CD4-positive, alpha-beta T cell treated with Interferon alpha-2 for 1 hour (primary cell): Measurements from ENCODE around the gene TRIM46.
A peak's percentile ranks its signal among the peaks of the same experiment; 100 is the strongest.

Source experiments
- DNase-seq, 2 donors: peaks; one replicate each; pipeline ENCODE4 v3.0.0-alpha.2; 2020 to 2022

Gene TRIM46

DNA sequence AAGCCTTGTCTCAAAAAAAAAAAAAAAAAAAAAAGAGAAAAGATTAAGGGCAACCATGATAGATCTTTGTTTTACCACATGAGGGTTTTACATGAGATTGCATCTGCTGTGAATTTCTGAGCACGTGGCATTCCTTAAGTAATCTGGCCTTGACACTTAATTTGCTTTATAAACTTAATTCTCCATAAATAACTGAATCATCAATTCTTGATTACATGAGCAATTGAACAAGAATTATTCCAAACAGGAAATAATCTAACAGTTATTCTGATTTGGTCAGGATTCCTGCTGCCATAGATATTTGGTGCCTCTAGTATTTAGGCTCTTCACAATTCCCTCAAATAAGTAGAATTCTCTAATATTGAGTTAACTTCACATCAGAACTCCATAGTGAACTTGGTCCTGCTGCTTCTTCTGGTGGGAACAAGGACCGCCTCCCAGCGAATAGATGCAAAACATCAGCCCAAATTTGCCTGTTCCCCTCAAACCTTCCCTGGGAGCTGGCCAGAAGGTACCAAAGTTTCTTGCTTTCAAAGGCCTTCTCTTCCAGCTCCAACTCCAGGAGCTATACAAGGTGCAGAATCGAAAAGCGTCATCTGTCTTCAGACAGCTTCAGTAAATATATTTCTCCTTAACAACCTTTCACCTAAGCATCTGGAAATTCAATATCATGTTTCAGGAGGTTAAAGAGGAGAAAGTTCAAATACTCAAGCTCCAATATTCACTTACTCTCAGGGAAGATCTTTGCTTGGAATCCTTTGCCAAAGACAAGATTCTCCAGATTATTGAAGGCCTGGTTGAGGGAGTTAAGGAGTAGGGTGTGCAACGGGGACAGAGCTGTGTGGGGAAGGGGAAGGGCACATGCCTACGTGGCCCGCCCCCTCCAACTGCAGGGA lies 1.6 kb upstream of the TRIM46 start:
- DNase-seq, result no peak

DNA sequence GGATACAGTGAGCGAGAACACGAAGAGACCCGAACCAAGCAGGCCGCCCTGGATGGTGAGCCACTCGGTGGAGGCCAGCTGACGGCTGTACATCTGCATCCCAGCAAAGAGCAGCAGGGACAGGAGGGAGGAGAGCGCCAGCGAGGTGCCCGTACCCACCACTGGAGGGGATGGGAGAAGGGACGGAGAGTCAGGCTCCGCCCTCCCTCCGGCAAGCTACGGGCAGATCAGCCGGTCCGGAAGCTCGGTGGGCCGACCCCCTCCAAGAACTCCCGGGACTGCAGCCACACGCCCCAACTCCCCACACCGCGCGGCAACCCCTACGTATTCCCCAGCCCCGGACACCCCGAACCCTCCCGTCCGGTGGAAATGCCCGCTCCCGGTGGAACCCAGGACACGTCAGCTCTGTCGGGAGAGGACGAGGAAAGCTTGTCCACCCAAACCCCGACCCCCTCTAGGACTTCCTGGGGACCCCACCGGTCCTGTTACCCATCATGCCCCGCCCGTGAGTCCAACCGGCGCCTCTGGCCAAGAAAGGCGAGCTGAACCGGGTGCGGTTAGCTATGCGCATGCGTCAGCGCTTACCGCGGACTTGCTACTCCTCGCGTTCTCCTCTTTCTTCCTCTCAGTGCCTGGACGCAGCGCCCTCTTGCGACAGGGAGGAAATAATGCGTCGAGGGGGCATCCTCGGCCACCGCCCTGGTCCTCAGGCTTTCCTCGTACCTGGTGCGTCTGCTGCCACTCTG lies 744 bp upstream of the TRIM46 start, which contains the start of gene KRTCAP2:
Gene KRTCAP2 (minus strand): TSS at position 573 of the 746 bp plus-strand sequence. CDS start 80 bp downstream, at position 493.
- DNase-seq, result peak; percentile 96

DNA sequence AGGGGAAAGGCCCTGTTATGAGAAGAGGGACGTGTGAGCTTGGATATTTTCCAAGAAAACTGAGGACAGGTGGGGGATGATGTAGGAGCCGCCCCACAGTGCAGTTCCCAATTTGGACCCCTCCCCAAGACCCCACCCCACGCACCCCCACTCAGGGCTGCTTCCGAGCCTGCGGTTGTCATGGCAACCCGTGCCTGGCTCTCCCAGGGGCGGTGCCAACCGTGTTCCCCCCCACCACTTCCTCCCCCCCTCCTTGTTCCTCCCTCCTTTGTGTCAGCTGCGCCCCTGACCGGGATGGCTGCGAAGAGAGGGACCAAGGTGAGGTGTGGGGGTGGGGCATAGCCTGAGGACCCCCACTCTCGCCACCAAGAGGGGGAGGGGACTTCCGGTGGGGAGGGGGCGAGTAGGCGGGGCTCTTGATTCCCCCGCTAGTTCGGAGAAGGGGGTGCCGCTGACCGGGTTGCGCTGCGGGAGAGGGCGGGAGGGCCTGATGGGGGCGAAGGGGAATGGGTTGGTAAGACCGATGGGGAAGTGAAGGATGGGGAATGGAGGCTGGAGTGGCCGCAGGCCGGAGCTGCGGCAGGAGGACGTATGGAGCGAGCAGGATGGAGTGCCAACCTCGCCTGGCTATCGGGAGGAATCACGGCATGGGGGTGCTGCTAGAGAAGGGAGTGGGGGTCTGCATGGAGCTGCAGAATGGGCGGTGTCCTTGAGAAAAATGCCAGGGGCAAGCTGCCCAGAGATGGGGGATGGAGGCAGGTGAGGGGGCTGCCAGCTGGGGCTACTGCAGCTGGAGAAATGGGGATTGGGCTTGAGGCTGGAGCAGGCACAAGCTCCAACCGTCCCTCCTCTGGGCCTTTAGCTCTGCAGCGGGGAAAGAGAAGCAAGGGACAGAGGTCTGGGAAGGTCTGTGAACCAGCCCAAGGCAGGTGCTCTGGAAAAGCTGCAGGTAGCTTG lies 953 bp downstream of the TRIM46 start:
- DNase-seq, result peak; percentile 54 to 75

DNA sequence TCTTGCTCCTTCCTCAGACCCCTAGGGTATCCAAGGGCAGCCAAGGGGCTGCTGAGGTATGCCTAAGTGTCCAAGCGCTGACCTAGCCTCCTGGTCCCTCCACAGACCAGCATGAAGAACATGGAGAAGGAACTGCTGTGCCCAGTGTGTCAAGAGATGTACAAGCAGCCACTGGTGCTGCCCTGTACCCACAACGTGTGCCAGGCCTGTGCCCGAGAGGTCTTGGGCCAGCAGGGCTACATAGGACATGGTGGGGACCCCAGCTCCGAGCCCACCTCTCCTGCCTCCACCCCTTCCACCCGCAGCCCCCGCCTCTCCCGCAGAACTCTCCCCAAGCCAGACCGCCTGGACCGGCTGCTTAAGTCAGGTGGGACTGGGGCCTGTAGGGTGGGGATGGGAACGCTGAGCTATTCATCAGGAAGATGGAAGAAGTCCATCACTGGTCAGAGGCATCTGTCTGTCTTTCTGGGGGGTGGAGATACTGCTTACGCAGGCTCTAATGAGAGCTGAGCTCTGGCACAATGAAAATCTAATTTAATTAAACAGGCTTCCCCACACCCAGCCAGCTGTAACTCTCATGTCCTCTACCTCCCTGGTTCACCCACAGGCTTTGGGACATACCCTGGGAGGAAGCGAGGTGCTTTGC lies 1.8 kb downstream of the TRIM46 start:
- DNase-seq, result no peak

DNA sequence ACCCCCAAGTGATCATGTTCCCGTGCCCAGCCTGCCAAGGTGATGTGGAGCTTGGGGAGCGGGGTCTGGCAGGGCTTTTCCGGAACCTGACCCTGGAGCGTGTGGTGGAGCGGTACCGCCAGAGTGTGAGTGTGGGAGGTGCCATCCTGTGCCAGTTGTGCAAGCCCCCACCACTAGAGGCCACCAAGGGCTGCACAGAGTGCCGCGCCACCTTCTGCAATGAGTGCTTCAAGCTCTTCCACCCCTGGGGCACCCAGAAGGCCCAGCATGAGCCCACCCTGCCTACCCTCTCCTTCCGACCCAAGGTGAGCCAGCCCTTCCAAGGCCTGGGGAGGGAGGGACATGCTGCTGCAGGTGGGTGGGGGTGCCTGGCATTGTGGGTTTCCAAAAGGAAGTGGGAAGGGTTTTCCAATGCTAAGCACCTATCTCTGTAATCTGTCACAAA lies 2.3 kb downstream of the TRIM46 start:
- peak in 1 of 2 donors; percentile 37 for DNase-seq

DNA sequence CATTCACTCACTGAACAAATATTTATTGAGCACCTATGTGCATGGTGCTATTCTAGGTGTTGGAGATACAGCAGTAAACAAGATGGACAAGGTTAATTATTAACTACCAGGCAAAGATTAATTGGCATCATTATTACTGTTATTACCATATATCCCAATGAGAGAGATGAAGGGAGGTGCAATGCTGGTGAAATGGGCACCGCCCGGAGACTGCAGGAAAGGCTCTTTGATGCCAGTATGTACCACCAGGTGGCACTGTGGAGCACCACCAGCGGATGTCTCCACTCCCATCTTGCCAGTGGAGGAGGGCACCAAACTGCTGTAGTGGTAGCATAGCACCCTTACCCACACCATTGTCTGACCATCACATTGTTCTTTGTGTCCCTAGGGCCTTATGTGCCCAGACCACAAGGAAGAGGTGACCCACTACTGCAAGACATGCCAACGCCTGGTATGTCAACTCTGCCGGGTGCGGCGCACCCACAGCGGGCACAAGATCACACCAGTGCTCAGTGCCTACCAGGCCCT lies 3.0 kb downstream of the TRIM46 start:
- DNase-seq, result peak; percentile 80 to 86

DNA sequence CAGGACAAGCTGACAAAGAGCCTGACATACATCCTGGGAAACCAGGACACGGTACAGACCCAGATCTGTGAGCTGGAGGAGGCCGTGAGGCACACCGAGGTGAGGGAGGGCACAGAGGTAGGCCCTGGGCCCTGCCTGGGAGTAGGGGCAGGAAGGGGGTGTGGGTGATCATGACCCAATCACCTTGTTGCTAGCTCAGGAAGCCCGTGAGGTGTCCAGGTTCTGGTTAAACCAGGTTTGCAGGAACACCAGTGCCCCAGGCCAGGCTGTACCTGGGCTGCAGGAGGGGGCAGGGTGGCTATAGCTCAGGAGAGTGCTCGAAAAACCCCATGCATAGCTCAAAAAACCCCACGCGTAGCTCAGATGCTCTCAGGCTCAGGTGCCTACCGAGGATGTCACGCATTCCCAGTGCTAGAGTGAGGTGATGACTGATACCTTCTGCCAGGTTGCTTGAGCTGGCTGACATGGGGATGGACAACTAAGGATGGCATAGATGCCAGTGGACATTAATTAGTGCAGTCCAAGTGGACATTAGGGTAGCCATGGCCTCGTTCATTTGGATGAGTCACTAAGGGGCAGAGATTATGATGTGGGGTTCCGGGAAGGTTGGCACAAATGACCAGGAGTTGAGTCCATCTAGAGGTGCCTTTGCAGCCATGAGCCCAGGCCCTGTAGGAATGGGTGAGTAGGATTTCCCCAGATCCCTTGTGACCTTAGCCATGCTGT lies 3.7 kb downstream of the TRIM46 start:
- no peak for DNase-seq

DNA sequence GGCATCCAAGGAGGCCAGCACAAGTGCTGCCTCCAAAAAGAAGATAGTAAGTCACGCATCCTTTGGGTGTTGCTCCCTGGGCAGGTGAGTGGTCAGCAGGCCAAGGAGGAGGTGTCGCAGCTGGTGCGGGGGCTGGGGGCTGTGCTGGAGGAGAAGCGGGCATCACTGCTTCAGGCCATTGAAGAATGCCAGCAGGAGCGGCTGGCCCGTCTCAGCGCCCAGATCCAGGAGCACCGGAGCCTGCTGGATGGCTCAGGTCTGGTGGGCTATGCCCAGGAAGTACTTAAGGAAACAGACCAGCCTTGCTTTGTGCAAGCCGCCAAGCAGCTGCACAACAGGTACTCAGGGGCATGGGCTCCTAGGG lies 4.3 kb downstream of the TRIM46 start:
- no peak for DNase-seq

DNA sequence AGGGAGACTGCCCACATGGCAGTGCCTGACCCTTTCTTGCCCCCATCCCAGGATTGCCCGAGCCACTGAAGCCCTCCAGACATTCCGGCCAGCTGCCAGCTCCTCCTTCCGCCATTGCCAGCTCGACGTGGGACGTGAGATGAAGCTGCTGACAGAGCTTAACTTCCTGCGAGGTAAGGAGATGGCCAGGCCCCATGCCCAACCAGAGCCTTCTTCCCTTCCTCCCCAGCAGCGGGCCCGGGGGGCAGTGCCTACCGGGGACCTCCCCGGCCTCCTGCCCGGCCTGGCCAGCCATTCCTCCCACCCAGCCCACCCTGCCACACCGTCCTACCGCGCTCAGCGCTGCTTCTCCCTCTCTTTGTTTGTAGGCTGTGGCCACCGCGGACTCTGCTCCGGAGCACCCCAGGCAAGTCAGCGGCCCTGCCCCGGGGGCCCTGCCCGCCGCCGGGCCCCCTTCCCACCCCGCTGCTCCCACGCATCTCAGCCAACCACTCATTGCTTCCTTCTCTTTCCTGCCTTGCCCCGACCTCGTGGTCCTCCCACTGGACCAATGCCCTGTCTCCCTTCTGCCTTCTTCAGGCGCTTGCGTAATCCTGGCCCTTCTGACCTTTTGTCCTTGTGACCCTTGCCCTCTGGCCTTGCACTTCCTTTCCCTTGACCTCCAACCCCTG lies 4.9 kb downstream of the TRIM46 start:
- DNase-seq, result peak in 1 of 2 donors; percentile 28

DNA sequence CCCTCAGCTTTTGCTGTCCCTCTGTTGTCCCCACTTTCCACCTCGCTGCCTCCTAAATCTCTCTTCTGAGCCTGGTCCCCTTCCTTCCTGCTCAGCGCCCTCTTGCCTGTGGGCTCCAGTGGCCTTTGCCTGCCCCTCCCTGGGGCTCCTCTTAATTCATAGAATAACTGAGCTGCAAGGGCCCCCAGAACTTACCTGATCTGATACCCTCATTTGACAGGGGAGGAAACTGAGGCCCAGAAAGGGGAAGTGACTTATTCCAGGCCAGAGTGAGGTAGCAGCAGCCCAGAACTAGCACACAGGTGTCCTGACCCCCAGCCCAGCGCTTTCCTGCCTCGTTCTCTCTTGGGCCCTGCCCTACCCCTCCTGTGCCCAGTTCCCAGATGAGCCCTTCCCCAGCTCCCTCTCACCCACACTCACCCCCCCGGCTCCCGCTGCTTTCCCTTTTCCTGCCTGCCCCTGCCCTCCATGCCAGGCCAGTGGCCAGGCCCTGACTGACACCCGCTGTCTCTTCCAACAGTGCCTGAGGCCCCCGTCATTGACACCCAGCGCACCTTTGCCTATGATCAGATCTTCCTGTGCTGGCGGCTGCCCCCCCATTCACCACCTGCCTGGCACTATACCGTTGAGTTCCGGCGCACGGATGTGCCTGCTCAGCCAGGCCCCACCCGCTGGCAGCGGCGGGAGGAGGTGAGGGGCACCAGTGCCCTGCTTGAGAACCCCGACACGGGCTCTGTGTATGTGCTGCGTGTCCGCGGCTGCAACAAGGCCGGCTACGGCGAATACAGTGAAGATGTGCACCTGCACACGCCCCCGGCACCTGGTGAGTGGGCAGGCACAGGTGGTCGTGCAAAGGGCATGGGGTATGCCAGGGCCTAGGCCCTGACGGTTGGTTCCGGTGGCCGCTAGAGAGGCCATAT lies 5.7 kb downstream of the TRIM46 start:
- no peak for DNase-seq

DNA sequence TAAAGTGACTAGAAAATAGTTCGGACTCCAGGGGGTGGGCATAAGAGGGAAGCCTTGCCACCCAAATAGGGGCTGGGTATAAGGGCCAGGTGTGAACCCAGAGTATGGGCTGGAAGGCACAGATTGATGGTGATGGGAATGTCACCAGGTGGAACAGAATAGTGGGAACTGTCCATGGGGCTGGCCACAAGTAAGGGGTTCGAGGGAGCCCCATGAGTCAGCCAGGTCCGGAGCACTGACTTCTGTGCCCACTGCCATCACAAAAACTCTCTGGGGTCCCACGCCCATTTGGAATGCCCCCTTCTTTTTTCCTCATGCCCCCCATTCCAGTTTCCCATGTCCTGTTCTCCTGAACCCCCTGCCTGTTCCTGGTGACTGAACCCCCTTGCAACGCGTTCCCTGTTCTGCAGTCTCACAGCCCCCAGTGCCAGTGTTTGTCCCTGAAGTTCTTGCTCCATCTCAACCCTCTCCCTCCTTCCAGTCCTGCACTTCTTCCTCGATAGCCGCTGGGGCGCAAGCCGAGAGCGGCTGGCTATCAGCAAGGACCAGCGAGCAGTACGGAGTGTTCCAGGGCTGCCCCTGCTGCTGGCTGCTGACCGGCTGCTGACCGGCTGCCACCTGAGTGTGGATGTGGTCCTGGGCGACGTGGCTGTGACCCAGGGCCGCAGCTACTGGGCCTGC lies 7.9 kb downstream of the TRIM46 start:
- DNase-seq, result no peak

DNA sequence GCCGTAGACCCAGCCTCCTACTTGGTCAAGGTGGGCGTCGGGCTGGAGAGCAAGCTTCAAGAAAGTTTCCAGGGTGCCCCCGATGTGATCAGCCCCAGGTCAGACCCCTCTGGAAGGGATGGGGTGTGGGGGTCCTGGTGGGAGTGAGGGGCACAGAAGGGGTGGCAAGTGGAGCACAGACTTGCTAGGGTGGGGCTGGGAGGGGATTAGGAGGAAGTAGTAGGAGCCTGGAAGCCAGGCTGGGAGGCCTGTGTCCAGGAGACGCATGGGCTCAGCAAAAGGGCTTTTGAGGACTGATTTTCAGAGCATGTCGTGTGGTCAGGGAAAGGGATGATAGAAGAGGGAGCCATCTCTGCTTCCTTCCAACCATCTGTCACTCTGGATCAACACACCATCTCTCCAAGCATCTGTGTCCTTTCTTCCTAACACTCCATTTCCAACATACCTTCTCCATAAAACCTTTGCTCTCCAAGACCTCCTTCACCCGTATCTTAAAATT lies 8.5 kb downstream of the TRIM46 start:
- DNase-seq, result no peak

DNA sequence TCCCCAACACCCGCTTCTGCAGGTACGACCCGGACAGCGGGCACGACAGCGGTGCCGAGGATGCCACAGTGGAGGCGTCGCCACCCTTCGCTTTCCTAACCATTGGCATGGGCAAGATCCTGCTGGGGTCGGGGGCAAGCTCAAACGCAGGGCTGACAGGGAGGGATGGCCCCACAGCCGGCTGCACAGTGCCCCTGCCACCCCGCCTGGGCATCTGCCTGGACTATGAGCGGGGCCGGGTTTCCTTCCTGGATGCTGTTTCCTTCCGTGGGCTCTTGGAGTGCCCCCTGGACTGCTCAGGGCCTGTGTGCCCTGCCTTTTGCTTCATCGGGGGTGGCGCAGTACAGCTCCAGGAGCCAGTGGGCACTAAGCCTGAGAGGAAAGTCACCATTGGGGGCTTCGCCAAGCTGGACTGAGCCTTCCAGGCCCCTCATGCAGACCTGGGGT lies 10.1 kb downstream of the TRIM46 start:
- DNase-seq, result no peak

DNA sequence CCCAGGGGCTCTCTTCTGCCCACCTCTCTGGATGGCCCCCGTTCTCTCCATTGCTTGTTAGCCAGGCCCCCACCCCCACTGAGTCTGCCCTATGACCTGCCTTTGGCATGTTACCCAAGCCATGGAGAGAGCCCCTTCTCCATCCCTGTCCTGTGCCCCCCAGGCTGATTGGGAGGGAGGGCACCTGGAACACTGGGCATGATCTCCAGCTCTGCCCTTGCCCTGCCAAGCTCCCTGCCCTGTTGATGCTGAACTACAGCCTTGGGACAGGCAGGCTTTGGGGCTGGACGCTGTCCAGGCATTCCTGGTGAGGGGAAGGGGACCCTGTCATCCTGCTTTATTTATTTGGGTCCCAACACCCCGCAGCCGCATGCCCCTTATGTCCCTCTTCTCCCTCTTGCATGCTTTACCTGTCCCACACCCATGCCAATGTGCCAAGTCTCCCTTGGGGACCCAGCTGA lies 10.7 kb downstream of the TRIM46 start:
- no peak for DNase-seq

DNA sequence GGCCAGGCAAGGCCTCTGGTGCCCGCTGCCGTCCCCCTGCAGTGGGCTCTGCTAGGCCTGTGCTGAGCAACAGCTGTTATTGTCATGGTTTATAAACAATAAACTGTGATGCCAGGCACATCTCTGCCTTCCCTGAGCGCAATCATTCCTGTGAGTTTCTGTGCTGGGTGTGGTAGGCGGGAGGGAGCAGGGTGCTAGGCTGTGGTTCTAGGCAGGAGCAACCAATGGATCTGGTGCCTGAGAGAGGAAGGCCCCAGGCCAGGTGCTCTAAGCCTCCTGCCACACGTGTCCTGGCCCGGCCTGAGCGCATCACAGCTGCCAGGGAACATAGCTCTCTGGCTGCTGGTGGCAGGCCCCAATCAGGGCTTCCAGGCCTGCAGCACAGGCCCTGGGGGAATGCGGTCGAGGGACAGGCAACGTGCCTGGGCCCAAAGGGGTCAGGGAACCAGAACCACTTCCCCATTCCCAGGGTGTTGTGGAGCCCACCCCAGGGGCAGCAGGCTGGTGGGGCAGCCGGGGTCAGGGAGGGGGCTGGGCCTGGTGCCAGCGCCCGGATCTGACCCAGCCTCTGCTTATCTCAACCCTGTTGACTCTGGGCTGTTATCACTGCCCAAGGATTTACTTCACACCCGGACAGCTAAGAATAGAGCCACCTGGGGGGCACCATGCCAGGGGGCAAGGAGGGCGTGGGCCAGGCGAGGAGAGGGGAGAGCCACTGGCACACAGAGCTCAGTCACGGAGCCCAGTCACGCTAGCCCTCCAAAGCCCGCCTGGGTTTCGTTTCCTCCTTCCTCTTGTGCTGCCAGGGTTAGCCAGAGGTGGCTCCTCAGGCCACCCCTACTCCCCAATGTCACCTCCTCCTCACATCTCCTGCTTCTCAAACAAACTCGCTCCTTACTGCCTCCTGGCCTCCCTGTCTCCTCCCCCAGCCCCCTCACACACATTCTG lies 11.5 kb downstream of the TRIM46 start:
- peak in 1 of 2 donors; percentile 75 for DNase-seq

DNA sequence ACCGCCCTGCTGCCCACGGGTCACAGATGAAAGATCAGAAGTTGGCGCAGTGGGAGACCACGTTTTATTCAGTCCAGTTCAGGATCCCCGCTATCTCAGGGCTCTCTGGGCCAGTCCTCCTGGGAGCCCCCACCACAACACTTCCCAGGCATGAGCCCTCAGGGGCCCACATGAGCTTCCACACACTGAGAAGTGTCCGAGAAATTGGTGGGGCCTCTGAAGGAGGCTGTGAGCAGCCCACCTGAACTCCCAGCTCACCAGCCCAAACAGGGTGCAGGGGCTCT lies 12.1 kb downstream of the TRIM46 start:
- DNase-seq, result no peak

DNA sequence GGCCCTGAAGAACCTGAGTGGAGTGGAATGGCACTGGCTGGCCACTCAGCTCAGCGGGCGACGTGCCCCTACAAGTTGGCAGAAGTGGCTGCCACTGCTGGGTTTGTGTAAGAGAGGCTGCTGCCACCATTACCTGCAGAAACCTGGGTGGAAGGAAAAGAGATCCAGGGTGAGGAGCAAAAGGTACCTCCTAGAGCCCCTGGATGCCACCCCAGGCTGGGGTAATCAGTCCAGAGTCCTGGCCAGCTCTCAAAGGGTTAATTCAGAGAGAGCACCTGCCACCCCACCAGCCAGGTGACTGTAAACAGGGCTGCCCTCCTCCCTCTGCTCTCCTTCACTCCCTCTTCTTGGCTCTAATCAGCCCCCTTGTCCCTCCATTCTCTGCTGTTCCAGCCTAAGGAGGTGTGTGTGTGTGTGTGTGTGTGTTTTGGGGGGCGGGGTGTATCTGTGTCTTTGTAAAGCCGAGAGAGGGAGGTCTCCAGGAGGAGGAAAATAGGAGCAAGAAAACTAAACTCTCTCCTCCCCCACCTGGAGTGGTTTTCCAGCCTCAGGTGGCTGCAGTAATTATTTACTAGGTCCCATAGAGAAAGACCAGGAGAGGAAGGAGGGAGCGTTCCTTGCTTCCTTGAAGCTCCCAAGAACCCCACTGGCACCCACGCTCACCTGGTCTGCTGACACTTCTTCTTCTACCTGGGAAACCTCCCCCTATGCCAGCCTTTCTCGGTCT lies 12.6 kb downstream of the TRIM46 start:
- no peak for DNase-seq
